GM12872 (cell line): ENCODE measurements around the gene C5.
A peak's percentile ranks its signal among the peaks of the same experiment; 100 is the strongest.

Experiments
- TF ChIP-seq, protein P1 (sequence below): IDR thresholded peaks from 3 replicates; pipeline ENCODE4 v1.5.1; 2011; ENCODE audit warnings: low read depth, mild to moderate bottlenecking, low read length, moderate library complexity; ENCODE audit not compliant: insufficient read depth

The C5 gene

DNA sequence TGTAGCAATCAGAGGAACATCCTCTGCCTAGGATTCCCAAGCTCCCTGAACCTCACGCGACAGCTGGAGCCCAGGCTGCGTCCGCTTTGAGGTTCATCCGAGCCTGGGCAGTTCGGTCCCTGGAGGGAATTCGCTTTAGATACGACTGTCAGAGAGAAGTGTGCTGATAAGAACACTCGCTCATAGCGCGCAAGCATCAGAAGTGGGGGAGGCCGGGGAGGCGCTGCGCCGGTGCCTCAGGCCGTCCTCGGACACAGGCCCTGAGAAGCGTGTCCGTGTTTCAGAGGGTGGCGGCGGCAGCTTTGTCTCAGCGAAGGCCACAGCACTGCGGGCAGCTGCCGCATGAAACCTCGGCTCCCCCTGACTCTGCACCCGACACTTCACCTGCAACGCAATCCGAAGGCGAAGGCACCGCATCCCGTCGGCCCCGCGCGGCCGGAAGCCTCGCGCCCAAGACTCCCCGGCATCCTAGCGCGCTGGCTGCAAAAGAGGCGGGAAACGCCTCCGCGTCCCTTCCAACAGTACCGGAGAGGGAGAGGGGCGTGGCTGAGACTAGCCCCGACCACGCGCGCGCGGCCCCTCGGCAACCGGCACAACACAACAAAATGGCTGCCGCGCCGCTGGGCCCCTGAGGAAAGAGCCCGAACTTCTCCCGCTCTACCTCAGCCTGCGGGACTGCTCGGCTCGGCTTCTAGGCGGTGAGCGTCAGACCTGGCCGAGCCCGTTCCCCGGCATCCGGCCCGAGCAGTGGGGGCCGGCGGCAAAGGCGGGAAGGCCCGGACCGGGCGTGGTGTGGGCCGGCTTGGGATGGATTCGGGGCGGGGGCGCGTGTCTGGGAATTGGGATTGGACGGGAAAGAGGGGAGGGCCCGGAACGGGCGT lies 24.5 kb upstream of the C5 start, which contains the start of gene CNTRL:
CNTRL (plus strand) TSS at position 586 of the 881 bp plus-strand sequence. CDS start 13,372 bp downstream, outside the sequence.
- TF ChIP-seq, protein P1, sequence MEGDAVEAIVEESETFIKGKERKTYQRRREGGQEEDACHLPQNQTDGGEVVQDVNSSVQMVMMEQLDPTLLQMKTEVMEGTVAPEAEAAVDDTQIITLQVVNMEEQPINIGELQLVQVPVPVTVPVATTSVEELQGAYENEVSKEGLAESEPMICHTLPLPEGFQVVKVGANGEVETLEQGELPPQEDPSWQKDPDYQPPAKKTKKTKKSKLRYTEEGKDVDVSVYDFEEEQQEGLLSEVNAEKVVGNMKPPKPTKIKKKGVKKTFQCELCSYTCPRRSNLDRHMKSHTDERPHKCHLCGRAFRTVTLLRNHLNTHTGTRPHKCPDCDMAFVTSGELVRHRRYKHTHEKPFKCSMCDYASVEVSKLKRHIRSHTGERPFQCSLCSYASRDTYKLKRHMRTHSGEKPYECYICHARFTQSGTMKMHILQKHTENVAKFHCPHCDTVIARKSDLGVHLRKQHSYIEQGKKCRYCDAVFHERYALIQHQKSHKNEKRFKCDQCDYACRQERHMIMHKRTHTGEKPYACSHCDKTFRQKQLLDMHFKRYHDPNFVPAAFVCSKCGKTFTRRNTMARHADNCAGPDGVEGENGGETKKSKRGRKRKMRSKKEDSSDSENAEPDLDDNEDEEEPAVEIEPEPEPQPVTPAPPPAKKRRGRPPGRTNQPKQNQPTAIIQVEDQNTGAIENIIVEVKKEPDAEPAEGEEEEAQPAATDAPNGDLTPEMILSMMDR: no peak

DNA sequence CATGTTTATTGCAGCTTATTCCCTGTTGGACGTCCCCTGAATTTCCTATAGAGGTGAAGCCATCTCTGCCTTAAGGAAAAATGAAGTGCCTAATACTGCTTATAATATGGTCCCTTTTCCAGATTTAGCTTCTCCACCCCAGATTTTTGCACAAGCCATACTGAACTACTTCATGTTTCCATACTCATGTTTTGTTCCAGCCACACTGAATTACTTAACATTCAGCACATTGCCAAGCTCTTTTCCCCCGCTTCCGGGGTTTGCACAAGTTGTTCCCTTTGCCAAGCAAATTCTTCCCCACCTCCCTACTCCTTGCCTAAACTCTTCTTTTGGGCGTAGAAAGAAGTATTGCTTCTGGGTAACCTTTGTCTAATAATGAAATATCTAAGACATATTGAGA lies 23.0 kb upstream of the C5 start:
- TF ChIP-seq, protein P1: no peak

DNA sequence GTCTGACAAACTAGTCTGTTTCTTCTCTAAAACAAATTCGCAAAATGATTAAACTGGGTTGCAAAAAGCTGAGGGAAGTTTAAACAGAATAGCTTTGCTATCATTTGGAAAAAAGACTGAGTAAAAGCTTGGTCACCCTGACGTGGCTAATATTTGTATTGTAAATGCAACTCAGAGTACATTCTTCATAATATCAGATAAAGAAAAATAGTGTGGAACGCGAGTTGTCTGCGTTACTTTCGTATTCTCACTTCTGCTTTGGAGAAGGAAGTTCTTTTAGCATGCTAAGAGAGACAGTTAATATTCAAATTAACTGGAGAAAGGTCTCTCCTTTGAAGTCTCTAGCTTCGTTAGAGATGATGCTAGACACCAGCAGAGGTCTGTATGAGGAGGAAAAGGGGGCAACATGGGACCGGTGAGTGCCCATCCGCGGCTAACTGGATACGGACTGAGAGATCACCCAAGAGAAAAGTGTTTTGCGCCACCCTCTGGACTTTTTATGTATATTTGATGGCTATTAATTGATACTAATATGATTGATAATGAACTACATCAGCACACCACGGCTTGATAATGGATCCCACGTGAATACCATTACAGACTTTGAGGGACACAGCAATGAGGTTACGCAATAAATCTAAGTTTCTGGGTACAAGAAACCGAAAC lies 21.8 kb upstream of the C5 start:
- TF ChIP-seq, protein P1: peak; percentile 25; the same call in 1 of the 3 replicates

DNA sequence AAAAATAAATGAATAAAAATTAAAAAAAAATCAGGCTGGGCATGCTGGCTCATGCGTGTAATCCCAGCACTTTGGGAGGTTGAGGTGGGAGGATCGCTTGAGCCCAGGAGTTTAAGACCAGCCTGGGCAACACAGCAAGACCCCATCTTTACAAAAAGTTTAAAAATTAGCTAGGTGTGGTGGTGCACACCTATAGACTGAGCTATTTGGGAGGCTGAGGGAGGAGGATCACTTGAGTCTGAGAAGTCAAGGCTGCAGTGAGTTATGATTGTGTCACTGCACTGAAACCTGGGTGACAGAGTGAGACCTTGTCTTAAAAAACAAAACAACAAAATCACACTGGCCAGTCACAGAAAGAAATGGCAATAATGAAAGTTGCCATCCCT lies 21.3 kb upstream of the C5 start:
- TF ChIP-seq, protein P1: no peak

DNA sequence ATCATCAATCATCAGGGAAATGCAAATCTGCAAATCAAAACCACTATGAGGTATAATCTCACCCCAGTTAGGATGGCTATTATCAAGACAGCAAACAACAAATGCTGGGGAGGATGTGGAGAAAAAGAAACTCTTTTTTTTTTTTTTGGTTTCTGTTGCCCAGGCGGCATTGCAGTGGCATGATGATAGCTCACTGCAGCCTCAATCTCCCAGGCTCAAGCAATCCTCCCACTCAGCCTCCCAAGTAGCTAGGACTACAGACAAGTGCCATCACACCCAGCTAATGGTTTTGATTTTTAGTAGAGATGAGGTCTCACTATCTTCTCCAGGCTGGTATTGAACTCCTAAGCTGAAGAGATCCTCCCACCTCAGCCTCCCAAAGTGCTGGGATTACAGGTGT lies 19.3 kb upstream of the C5 start:
- TF ChIP-seq, protein P1: no peak

DNA sequence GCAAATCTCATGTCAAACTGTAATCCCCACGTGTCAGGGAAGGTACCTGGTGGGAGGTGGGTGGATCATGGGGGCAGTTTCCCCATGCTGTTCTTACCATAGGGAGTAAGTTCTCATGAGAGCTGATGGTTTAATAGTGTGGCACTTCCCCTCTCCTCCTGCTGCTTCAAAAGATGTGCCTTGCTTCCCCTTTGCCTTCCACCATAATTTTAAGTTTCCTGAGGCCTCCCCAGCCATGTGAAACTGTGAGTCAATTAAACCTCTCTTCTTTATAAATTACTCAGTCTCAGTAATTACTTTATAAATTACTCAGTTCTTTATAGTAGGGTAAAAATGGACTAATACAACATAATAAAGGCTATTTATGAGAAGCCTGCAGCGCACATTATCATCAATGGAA lies 17.6 kb upstream of the C5 start:
- TF ChIP-seq, protein P1: no peak

DNA sequence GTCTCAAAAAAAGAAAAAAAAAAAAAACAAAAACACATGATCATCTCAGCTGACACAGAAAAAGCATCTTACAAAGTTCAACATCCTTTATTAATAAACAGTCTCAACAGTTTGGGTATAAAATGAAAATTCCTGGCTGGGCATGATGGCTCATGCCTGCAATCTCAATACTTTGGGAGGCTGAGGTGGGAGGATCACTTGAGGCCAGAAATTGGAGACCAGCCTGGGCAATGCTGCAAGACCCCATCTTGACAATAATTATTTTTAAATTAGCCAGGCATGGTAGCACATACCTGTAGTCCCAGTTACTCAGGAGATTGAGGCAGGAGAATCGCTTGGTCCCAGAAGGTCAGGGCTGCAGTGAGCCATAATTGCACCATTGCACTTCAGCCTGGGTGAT lies 16.8 kb upstream of the C5 start:
- TF ChIP-seq, protein P1: no peak
